BLaER1 treated with 17β-estradiol and CSF1 and Interleukin-3, amounts not matched to agents 10 nM and 100 nM (cell line): ENCODE results near the gene CHMP4B.

ENCODE experiments used
- H3K27ac ChIP-seq, 11 experiments: shearing (Covaris generic); formaldehyde crosslinking; 2 replicates each; pipeline ENCODE4 v1.8.1; 2022
- H3K27me3 ChIP-seq, 11 experiments: shearing (Covaris generic); formaldehyde crosslinking; 2 replicates each; pipeline ENCODE4 v1.8.1; 2022
- H3K36me3 ChIP-seq, 11 experiments: shearing (Covaris generic); formaldehyde crosslinking; 2 replicates each; pipeline ENCODE4 v1.8.1; 2022
- H3K4me1 ChIP-seq, 10 experiments: shearing (Covaris generic); formaldehyde crosslinking; 2 replicates each; pipeline ENCODE4 v1.8.1; 2022
- H3K4me2 ChIP-seq, 11 experiments: shearing (Covaris generic); formaldehyde crosslinking; 2 replicates each; pipeline ENCODE4 v1.8.1; 2022
- H3K4me3 ChIP-seq, 10 experiments: shearing (Covaris generic); formaldehyde crosslinking; 2 replicates each; pipeline ENCODE4 v1.8.1; 2022
- H3K9ac ChIP-seq, 11 experiments: shearing (Covaris generic); formaldehyde crosslinking; 2 replicates each; pipeline ENCODE4 v1.8.1; 2022
- H3K9me3 ChIP-seq, 11 experiments: shearing (Covaris generic); formaldehyde crosslinking; replicated peaks in 1 of 11; 2 replicates each; pipeline ENCODE4 v1.8.1; 2022
- H4K20me1 ChIP-seq, 11 experiments: shearing (Covaris generic); formaldehyde crosslinking; 2 replicates each; pipeline ENCODE4 v1.8.1; 2022
- Cebpa-rat ChIP-seq, 11 experiments: shearing (Covaris generic); IDR thresholded peaks; 2 replicates each; pipeline ENCODE4 v1.8.1; 2022

The CHMP4B gene

DNA sequence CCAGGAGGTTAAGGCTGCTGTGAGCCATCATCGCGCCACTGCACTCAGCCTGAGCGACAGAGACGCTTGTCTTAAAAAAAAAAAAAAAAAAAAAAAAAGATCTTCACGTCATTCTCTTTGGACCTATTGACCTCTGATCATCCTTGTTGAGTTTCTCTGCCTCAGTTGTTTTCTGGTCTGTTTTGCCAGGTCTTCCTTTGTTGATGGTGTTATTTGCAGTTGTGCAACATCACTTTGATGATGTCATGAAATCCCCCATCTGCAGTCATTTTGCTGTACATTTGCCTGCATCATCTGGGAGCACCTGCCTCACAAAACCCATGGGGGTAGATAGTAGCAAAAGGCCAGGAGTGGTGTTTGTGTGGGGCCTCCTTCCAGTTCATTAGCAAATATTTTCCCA is 39.2 kb upstream of the CHMP4B start:
- Histone ChIP-seq H3K27me3 (no peaks in the 10 kb centered on the region), H3K4me2 (no peak overlapping the region), H3K9me3 (no peaks in the 10 kb centered on the region), H3K9ac (no peak overlapping the region), H4K20me1 (no peaks in the 10 kb centered on the region; a peak in 1 of 22 replicates), H3K4me1 (peaks cover 0 to 12% (median 2%) of the 10 kb centered on the region in 10 experiments; a peak in 2 of 20 replicates), H3K36me3 (peaks cover 4 to 52% (median 15%) of the 10 kb centered on the region in 11 experiments; a peak in 17 of 22 replicates), H3K27ac (no peak overlapping the region), H3K4me3 (no peak overlapping the region)
- TF ChIP-seq Cebpa-rat (IDR thresholded peaks at IDR 0.05) = no peak

DNA sequence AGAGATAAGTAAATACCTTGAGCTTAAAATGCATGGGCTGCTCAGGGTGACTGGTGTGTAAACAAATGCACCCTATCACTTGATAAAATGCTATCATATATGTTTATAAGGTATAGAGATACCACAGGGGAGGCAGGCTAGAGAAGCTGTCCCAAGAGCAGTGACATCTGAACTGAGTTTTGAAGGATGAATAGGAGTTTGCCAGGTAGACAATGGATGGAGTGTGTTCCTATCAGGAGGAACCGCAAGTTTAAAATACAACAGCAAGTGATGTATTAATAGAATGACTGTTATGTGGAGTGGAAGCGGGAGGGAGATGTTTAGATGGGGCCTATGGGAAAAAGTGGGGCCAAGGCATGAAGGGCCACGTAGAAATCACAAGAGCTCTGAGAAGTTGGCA is 38.7 kb upstream of the CHMP4B start:
- Histone ChIP-seq H3K4me2 (no peak overlapping the region), H3K9me3 (no peaks in the 10 kb centered on the region), H3K36me3 (peaks cover 0 to 47% (median 15%) of the 10 kb centered on the region in 11 experiments; a peak in 16 of 22 replicates), H3K27ac (no peak overlapping the region), H3K4me3 (no peak overlapping the region), H3K4me1 (peaks cover 0 to 12% (median 2%) of the 10 kb centered on the region in 10 experiments; a peak in 2 of 20 replicates), H3K27me3 (no peaks in the 10 kb centered on the region), H4K20me1 (no peaks in the 10 kb centered on the region; a peak in 1 of 22 replicates), H3K9ac (no peak overlapping the region)
- TF ChIP-seq Cebpa-rat (IDR thresholded peaks at IDR 0.05) = no peak

DNA sequence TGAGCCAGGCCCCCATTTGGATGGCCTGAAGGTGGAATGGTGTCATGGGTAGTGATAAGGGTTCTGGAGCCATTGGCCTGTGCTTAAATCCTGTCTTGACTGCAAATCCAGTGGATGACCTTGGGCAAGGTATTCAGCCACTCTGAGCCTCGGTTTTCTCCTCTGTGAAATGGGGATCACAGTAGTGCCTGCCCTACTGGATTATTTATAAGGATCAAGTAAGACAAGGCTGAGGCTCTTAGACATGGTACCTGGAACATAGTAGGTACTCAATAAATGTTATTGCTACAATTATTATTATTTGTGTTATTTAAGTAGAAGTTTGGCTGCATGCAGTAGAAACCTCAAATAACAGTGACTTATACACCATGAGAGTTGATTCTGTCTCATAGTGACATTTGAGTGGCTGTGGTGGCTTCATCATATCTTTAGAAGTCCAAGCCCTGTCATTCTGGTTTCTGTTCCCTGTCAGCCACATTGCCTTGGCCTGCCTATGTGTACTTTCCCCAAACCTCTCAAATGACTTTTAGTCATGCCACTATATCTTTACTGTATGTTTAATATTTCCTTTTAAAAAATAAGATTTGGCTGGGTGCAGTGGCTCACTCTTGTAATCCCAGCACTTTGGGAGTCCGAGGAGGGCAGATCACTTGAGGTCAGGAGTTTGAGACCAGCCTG is 37.6 kb upstream of the CHMP4B start:
- Histone ChIP-seq H3K9ac (no peak overlapping the region), H3K4me2 (peak overlapping the region in 1 of 11 experiments; percentile 38; a peak in 1 of 22 replicates)

DNA sequence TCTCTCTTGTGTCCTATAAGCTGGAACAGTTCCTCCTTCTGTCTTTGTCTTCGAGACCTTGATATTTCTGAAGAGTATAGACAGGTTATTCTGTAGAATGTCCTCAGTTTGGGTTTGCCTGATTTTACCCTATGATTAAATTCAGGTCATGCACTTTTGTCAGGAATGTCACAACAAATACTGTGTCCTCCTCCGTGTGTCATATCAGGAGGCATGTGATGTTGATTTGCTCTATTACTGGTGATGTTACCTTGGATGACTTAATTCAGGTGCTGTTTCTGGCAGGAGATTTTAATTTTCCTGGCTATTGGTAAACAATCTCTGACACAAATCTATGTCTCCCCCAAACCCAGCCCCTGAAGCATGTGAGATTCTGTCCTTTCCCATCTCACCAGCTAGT is 33.3 kb upstream of the CHMP4B start:
- Histone ChIP-seq H3K4me3 (no peak overlapping the region), H3K4me1 (peaks cover 22 to 41% (median 28%) of the 10 kb centered on the region in 10 experiments), H3K9ac (peak overlapping the region in 1 of 11 experiments; percentile 24; a peak in 1 of 22 replicates), H3K27ac (peak overlapping the region in 4 of 11 experiments; percentile 12 to 66 (median 57); a peak in 4 of 22 replicates), H3K36me3 (peaks cover 0 to 33% (median 13%) of the 10 kb centered on the region in 11 experiments; a peak in 11 of 22 replicates), H4K20me1 (no peaks in the 10 kb centered on the region), H3K27me3 (no peaks in the 10 kb centered on the region), H3K9me3 (0 out of 22 replicates have a peak, but pooled peaks cover 0 to 7% (median 0%) of the 10 kb centered on the region in 11 experiments), H3K4me2 (peak overlapping the region in 6 of 11 experiments; percentile 31 to 66 (median 60); a peak in 10 of 22 replicates)
- no peak for TF ChIP-seq Cebpa-rat (IDR thresholded peaks at IDR 0.05)

More for the DNA sequence above, 37.6 kb upstream of the CHMP4B start:
- H3K4me1 ChIP-seq = peaks cover 7 to 17% (median 9%) of the 10 kb centered on the region in 10 experiments; a peak in 13 of 20 replicates
- no peak overlapping the region for H3K4me3 ChIP-seq
- H3K9me3 ChIP-seq = 0 out of 22 replicates have a peak, but pooled peaks cover 0 to 2% (median 0%) of the 10 kb centered on the region in 11 experiments
- TF ChIP-seq Cebpa-rat (IDR thresholded peaks at IDR 0.05) = no peak
- H4K20me1 ChIP-seq = no peaks in the 10 kb centered on the region
- H3K36me3 ChIP-seq = peaks cover 0 to 36% (median 6%) of the 10 kb centered on the region in 11 experiments; a peak in 12 of 22 replicates
- H3K27ac ChIP-seq = peak overlapping the region in 1 of 11 experiments; percentile 7; a peak in 1 of 22 replicates
- no peaks in the 10 kb centered on the region for H3K27me3 ChIP-seq

DNA sequence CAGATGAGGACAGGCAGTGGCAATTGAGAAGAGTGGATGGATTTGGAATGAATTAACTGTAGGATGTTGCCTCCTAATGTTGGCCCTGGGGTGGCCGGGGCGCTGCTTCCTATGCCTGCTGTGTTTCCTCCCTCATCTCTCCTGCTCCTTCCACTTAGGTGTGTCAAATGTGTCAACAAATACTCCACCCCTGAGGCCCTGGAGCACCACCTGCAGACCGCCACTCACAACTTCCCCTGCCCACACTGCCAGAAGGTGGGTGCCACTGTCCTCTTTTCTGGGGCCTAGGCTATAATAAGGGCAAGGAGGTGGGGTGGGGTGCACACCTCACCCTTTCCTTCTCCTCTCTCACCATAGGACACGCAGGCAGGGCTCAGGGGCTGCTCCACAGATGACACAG is 30.0 kb upstream of the CHMP4B start:
- Histone ChIP-seq H3K9ac (no peak overlapping the region), H3K4me1 (peaks cover 13 to 45% (median 33%) of the 10 kb centered on the region in 10 experiments), H3K9me3 (0 out of 22 replicates have a peak, but pooled peaks cover 0 to 7% (median 0%) of the 10 kb centered on the region in 11 experiments), H3K4me3 (no peak overlapping the region), H4K20me1 (no peaks in the 10 kb centered on the region), H3K4me2 (no peak overlapping the region; a peak in 1 of 22 replicates), H3K27ac (no peak overlapping the region), H3K27me3 (no peaks in the 10 kb centered on the region), H3K36me3 (peaks cover 0 to 25% (median 9%) of the 10 kb centered on the region in 11 experiments; a peak in 8 of 22 replicates)
- TF ChIP-seq Cebpa-rat (IDR thresholded peaks at IDR 0.05) = no peak

DNA sequence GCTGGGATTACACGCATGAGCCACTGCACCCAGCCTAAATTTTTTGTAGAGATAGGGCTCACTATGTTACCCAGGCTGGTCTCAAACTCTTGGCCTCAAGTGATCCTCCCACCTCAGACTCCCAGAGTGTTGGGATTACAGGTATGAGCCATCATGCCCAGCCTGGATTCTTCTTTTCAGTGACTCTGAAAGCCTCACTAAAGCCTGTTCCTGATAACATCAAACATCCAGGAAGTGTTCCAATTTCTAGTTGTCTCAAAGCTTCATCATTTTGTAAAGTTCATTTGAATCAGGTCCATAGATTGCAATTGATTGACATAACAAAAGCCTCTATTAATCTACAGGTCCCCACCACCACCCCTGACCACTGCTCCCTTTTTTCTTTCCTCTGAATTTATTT is 29.2 kb upstream of the CHMP4B start:
- 0 out of 22 replicates have a peak, but pooled peaks cover 0 to 7% (median 0%) of the 10 kb centered on the region in 11 experiments for H3K9me3 ChIP-seq
- H3K4me1 ChIP-seq = peaks cover 13 to 49% (median 39%) of the 10 kb centered on the region in 10 experiments
- peaks cover 0 to 20% (median 9%) of the 10 kb centered on the region in 11 experiments; a peak in 8 of 22 replicates for H3K36me3 ChIP-seq
- no peak overlapping the region for H3K27ac ChIP-seq
- H3K4me2 ChIP-seq = no peak overlapping the region
- TF ChIP-seq Cebpa-rat (IDR thresholded peaks at IDR 0.05) = no peak
- no peaks in the 10 kb centered on the region for H4K20me1 ChIP-seq
- H3K9ac ChIP-seq = no peak overlapping the region
- H3K27me3 ChIP-seq = no peaks in the 10 kb centered on the region
- H3K4me3 ChIP-seq = no peak overlapping the region

DNA sequence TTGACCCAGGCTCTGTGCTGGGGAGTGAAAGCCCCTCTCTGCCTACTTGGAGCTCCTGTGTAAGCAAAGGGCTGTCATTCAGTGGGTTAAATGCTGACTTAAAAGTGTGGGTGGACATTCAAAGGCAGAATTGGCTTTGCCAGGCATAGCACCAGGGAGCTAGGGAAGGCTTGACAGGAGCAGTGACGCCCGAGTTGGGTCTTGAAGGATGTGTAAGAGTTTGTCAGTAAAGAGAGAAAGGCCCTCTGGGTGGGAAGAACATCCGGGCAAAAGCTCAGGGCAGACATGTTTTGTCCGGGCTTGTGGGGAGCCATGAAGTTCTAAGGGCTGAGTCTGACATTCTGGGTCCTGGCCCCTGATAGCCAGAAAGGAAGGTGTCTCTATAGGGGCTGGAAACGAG is 27.9 kb upstream of the CHMP4B start:
- Histone ChIP-seq H3K27ac (no peak overlapping the region), H3K27me3 (no peaks in the 10 kb centered on the region), H3K4me2 (no peak overlapping the region), H4K20me1 (no peaks in the 10 kb centered on the region), H3K36me3 (peaks cover 0 to 20% (median 9%) of the 10 kb centered on the region in 11 experiments; a peak in 8 of 22 replicates), H3K9ac (no peak overlapping the region), H3K4me3 (no peak overlapping the region), H3K4me1 (peaks cover 19 to 53% (median 42%) of the 10 kb centered on the region in 10 experiments), H3K9me3 (0 out of 22 replicates have a peak, but pooled peaks cover 0 to 7% (median 0%) of the 10 kb centered on the region in 11 experiments)
- TF ChIP-seq Cebpa-rat (IDR thresholded peaks at IDR 0.05) = no peak

DNA sequence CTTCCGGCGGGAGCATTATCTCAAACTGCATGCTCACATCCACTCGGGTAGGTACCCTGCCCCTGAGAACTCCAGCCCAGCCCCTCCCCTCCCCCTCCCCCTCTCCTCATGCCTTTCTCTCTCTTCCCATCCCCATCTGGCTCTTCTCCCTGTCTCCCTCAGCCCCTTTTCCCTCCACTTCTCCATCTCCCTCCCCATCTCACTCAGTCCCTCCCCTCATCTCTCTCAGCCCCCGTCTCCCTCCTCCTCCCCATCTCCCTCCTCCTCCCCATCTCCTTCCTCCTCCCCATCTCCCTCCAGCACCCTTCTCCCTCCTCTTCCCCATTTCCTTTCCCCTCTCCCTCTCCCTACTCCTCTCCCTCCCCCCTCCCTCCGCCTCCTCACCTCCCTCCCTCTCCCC is 27.3 kb upstream of the CHMP4B start:
- Histone ChIP-seq H3K4me2 (no peak overlapping the region), H4K20me1 (no peaks in the 10 kb centered on the region), H3K27me3 (no peaks in the 10 kb centered on the region), H3K36me3 (peaks cover 0 to 20% (median 9%) of the 10 kb centered on the region in 11 experiments; a peak in 8 of 22 replicates), H3K4me3 (no peak overlapping the region), H3K9ac (no peak overlapping the region), H3K27ac (no peak overlapping the region), H3K9me3 (0 out of 22 replicates have a peak, but pooled peaks cover 0 to 3% (median 0%) of the 10 kb centered on the region in 11 experiments), H3K4me1 (peaks cover 19 to 47% (median 37%) of the 10 kb centered on the region in 10 experiments)
- TF ChIP-seq Cebpa-rat (IDR thresholded peaks at IDR 0.05) = no peak

DNA sequence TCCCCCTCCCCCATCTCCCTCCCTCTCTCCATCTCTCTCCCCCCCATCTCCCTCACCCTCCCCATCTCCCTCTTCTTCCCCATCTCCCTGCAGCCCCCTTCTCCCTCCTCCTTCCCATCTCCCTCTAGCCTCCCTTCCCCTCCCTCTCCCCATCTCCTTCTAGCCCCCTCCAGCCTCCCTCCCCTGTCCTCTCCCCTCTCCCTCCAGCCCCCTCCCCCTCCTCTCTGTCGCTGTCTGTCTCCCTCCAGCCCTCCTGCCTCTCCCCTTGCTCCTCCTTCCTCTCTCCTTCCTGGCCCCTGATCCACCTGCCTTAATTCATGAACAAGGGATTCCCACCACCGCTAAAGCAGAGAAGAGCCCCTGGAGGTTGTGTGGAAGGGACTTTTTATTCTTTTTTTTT is 26.9 kb upstream of the CHMP4B start:
- H3K9ac ChIP-seq = no peak overlapping the region

More for the DNA sequence above, 26.9 kb upstream of the CHMP4B start:
- peaks cover 15 to 43% (median 33%) of the 10 kb centered on the region in 10 experiments for H3K4me1 ChIP-seq
- TF ChIP-seq Cebpa-rat (IDR thresholded peaks at IDR 0.05) = no peak
- no peaks in the 10 kb centered on the region for H3K9me3 ChIP-seq
- no peaks in the 10 kb centered on the region for H4K20me1 ChIP-seq
- no peak overlapping the region for H3K27ac ChIP-seq
- no peak overlapping the region for H3K4me2 ChIP-seq
- peaks cover 0 to 20% (median 9%) of the 10 kb centered on the region in 11 experiments; a peak in 8 of 22 replicates for H3K36me3 ChIP-seq
- H3K4me3 ChIP-seq = no peak overlapping the region
- no peaks in the 10 kb centered on the region for H3K27me3 ChIP-seq
